Keratinocyte (primary cell): ENCODE data around the gene MTNR1B. TPM values are rescaled to one million over a fixed set of nuclear protein-coding genes. Genes with fewer than 3 reads are reported as not detected.
A peak's percentile ranks its signal among the peaks of the same experiment; 100 is the strongest.

ENCODE experiments used
- DNase-seq: peaks from one replicate; pipeline ENCODE4 v3.0.0-alpha.2; 2011; ENCODE audit warnings: low read depth, missing footprints, low spot score
- FAIRE-seq: peaks from 2 replicates; lab custom pipeline; 2011; peaks lifted over from hg19 to GRCh38; lab: Jason Lieb, UNC
- H2AFZ ChIP-seq: 2 replicates; pipeline ENCODE4 v1.6.0; 2012; ENCODE audit warnings: low read length, control low read depth, inconsistent platforms; ENCODE audit not compliant: control insufficient read depth
- H3K27ac ChIP-seq: 2 replicates; pipeline ENCODE4 v1.5.1; 2011; ENCODE audit warnings: low read length; ENCODE audit not compliant: control insufficient read depth, insufficient read depth
- H3K27me3 ChIP-seq: 3 replicates; pipeline ENCODE4 v1.6.0; 2011; ENCODE audit warnings: low read length; ENCODE audit not compliant: control insufficient read depth, insufficient read depth; ENCODE audit errors: extremely low read depth
- H3K36me3 ChIP-seq, 2 experiments: 2 replicates in 1 of 2; 3 replicates in 1 of 2; pipeline ENCODE4 v1.5.1; 2011; ENCODE audit warnings: low read length in 2 of 2, mild to moderate bottlenecking in 1 of 2; ENCODE audit not compliant: control insufficient read depth in 2 of 2, insufficient read depth in 2 of 2; ENCODE audit errors: extremely low read depth in 1 of 2
- H3K4me1 ChIP-seq: 3 replicates; pipeline ENCODE4 v1.5.1; 2011; ENCODE audit warnings: low read length; ENCODE audit not compliant: control insufficient read depth, insufficient read depth; ENCODE audit errors: extremely low read depth
- H3K4me2 ChIP-seq: 3 replicates; pipeline ENCODE4 v1.6.0; 2011; ENCODE audit warnings: low read depth, low read length; ENCODE audit not compliant: control insufficient read depth, insufficient read depth; ENCODE audit errors: extremely low read depth
- H3K4me3 ChIP-seq, 3 experiments: fragments of 200-600 bp in 1 of 3; sonication (generic) in 1 of 3; 2 replicates in 2 of 3; 3 replicates in 1 of 3; pipeline ENCODE4 v1.5.1; 2011 to 2016; ENCODE audit warnings: low read length in 3 of 3, mild to moderate bottlenecking in 3 of 3, control low read depth in 2 of 3, inconsistent platforms in 1 of 3, low read depth in 1 of 3, mixed read lengths in 1 of 3, mixed run types in 1 of 3, moderate library complexity in 1 of 3; ENCODE audit not compliant: control insufficient read depth in 2 of 3, insufficient read depth in 2 of 3; ENCODE audit errors: extremely low read depth in 1 of 3
- H3K79me2 ChIP-seq: 2 replicates; pipeline ENCODE4 v1.6.0; 2012; ENCODE audit warnings: low read length; ENCODE audit not compliant: control insufficient read depth, insufficient read depth
- H3K9ac ChIP-seq: 3 replicates; pipeline ENCODE4 v1.6.0; 2011; ENCODE audit warnings: low read length; ENCODE audit not compliant: control insufficient read depth, insufficient read depth; ENCODE audit errors: extremely low read depth
- H3K9me1 ChIP-seq: 3 replicates; pipeline ENCODE4 v1.6.0; 2011; ENCODE audit warnings: low read length; ENCODE audit not compliant: control insufficient read depth, insufficient read depth; ENCODE audit errors: extremely low read depth
- H3K9me3 ChIP-seq: 2 replicates; pipeline ENCODE4 v1.5.1; 2012; ENCODE audit warnings: low read depth, low read length; ENCODE audit not compliant: control insufficient read depth
- H4K20me1 ChIP-seq: 3 replicates; pipeline ENCODE4 v1.6.0; 2011; ENCODE audit warnings: low read length; ENCODE audit not compliant: control insufficient read depth, insufficient read depth; ENCODE audit errors: extremely low read depth
- CTCF ChIP-seq, 3 experiments: IDR thresholded peaks in 1 of 3; conservative IDR thresholded peaks in 1 of 3; optimal IDR thresholded peaks in 1 of 3; 2 replicates in 2 of 3; 3 replicates in 1 of 3; pipeline versions ENCODE3 to v1.5.1; 2011; ENCODE audit warnings: low read length in 3 of 3, mild to moderate bottlenecking in 3 of 3, moderate library complexity in 2 of 3, control low read depth in 1 of 3, inconsistent platforms in 1 of 3; ENCODE audit not compliant: insufficient read depth in 2 of 3; ENCODE audit errors: extremely low read depth in 1 of 3
- EZH2 ChIP-seq: IDR thresholded peaks from one replicate; pipeline ENCODE4 v1.6.1; 2012; ENCODE audit warnings: inconsistent platforms, mild to moderate bottlenecking, low read length, moderate library complexity
- dilution Hi-C: fragments of 300-500 bp; cut with MboI; formaldehyde crosslinking; loops from one replicate; pipeline ENCODE4 v1.7.0; 2020; ENCODE audit warnings: low sequenced_read_pairs; ENCODE audit not compliant: extremely low pct_ligation_motif_present
- polyA plus RNA-seq, 5 experiments: library from polyadenylated mRNA; depleted of rRNA in 3 of 5; stranded (reverse) in 3 of 5; stranded (forward) in 1 of 5; unstranded in 1 of 5; fragments of >200 nt; gene quantifications; 1 replicate in 1 of 5; 2 replicates in 3 of 5; 3 replicates in 1 of 5; pipeline versions ENCODE4 v1.2.1 to v1.2.3, GENCODE V29; 2011 to 2012; ENCODE audit warnings: missing spikeins in 2 of 5, low read depth in 1 of 5, low replicate concordance in 1 of 5

Gene MTNR1B
- polyA plus RNA-seq, 1 donor (not counting 4 experiments of a cell fraction or from before 2014, with no cell fraction given), result not detected

- H4K20me1 ChIP-seq, result no peaks in the 10 kb centered on the region
- no peak overlapping the region for H3K9ac ChIP-seq
- dilution Hi-C loops, result no loop called here
- H2AFZ ChIP-seq, result no peak overlapping the region
- no peak for DNase-seq
- H3K9me3 ChIP-seq, result no peaks in the 10 kb centered on the region
- no peak for FAIRE-seq
- H3K4me3 ChIP-seq, result no peak overlapping the region
- TF ChIP-seq EZH2 (no peak), CTCF (optimal IDR thresholded peaks at IDR 0.05 in 1 of 3, IDR thresholded peaks at IDR 0.05 in 1 of 3, conservative IDR thresholded peaks at IDR 0.05 in 1 of 3; ENCODE audit: extremely low read depth in 1 of 3, insufficient read depth in 2 of 3, low read length in 3 of 3) (no peak)
- no peaks in the 10 kb centered on the region for H3K79me2 ChIP-seq
- no peak overlapping the region for H3K4me2 ChIP-seq
- peaks cover 25% of the 10 kb centered on the region for H3K4me1 ChIP-seq
- no peaks in the 10 kb centered on the region for H3K27me3 ChIP-seq
- no peak overlapping the region for H3K27ac ChIP-seq
- H3K9me1 ChIP-seq, result no peaks in the 10 kb centered on the region
- H3K36me3 ChIP-seq, result no peaks in the 10 kb centered on the region
Observed at GRCh38 chr11:93002380-93002779, 32.9 kb downstream of the MTNR1B start.

- Histone ChIP-seq H3K27ac (peak overlapping the region; percentile 36), H3K79me2 (no peaks in the 10 kb centered on the region), H3K9me3 (no peaks in the 10 kb centered on the region), H3K4me3 (no peak overlapping the region), H3K4me2 (peak overlapping the region; percentile 66), H2AFZ (peak overlapping the region; percentile 75), H3K4me1 (peaks cover 23% of the 10 kb centered on the region), H3K9ac (no peak overlapping the region), H3K9me1 (no peaks in the 10 kb centered on the region), H3K36me3 (no peaks in the 10 kb centered on the region), H4K20me1 (no peaks in the 10 kb centered on the region), H3K27me3 (no peaks in the 10 kb centered on the region)
- DNase-seq (peak; percentile 68), FAIRE-seq (peak; percentile 96)
- TF ChIP-seq CTCF (optimal IDR thresholded peaks at IDR 0.05 in 1 of 3, IDR thresholded peaks at IDR 0.05 in 1 of 3, conservative IDR thresholded peaks at IDR 0.05 in 1 of 3; ENCODE audit: extremely low read depth in 1 of 3, insufficient read depth in 2 of 3, low read length in 3 of 3) (no peak), EZH2 (no peak)
- dilution Hi-C loops, result no loop called here
Observed at GRCh38 chr11:93005239-93005638, 35.8 kb downstream of the MTNR1B start.
